ENCODE results near the gene FAM186B.

- TF ChIP-seq CTCF (IDR thresholded peaks at IDR 0.05) (no peak), EP300 (IDR thresholded peaks at IDR 0.05) (no peak), POLR2A (IDR thresholded peaks at IDR 0.05) (no peak)
Observed at GRCh38 chr12:49567302-49567610, 38.2 kb downstream of the FAM186B start.
